Loucy (cell line): Measurements from ENCODE around the gene LYPD1.

Experiments used
- H2AFZ ChIP-seq: fragments of 200-600 bp; sonication (generic); 2 replicates; pipeline ENCODE4 v1.6.0; 2016; ENCODE audit warnings: antibody characterized with exemption, mild to moderate bottlenecking, low read length, moderate library complexity
- H3F3A ChIP-seq: fragments of 200-600 bp; 2 replicates; pipeline ENCODE4 v1.6.0; 2016; ENCODE audit warnings: antibody characterized with exemption, low read depth, mild to moderate bottlenecking
- H3K27me3 ChIP-seq: fragments of 200-600 bp; sonication (generic); 2 replicates; pipeline ENCODE4 v1.6.1; 2014; ENCODE audit warnings: low read length, mild to moderate bottlenecking; ENCODE audit not compliant: insufficient read depth, poor library complexity, severe bottlenecking
- H3K36me3 ChIP-seq: fragments of 200-600 bp; sonication (generic); 2 replicates; pipeline ENCODE4 v1.6.1; 2016; ENCODE audit warnings: low read length; ENCODE audit not compliant: insufficient read depth
- H3K4me1 ChIP-seq: fragments of 200-600 bp; sonication (generic); 2 replicates; pipeline ENCODE4 v1.5.1; 2014; ENCODE audit warnings: low read length, mild to moderate bottlenecking; ENCODE audit not compliant: insufficient read depth, poor library complexity, severe bottlenecking
- H3K4me2 ChIP-seq: fragments of 200-600 bp; sonication (generic); 2 replicates; pipeline ENCODE4 v1.6.0; 2014; ENCODE audit warnings: antibody characterized with exemption, low read length, low read depth, mild to moderate bottlenecking; ENCODE audit not compliant: poor library complexity, severe bottlenecking
- H3K4me3 ChIP-seq: fragments of 200-600 bp; sonication (generic); 2 replicates; pipeline ENCODE4 v1.5.1; 2014; ENCODE audit warnings: low read length, mild to moderate bottlenecking, mixed read lengths; ENCODE audit not compliant: poor library complexity, severe bottlenecking
- H3K79me2 ChIP-seq: fragments of 200-600 bp; sonication (generic); 2 replicates; pipeline ENCODE4 v1.6.1; 2014; ENCODE audit warnings: low read length; ENCODE audit not compliant: insufficient read depth
- H3K9ac ChIP-seq: fragments of 200-600 bp; sonication (generic); 2 replicates; pipeline ENCODE4 v1.6.0; 2014; ENCODE audit warnings: mild to moderate bottlenecking, low read depth, low read length, moderate library complexity; ENCODE audit not compliant: poor library complexity, severe bottlenecking
- H3K9me2 ChIP-seq: fragments of 200-600 bp; sonication (generic); replicated peaks from 2 replicates; pipeline ENCODE4 v1.6.1; 2016; ENCODE audit warnings: low read depth, low read length, mixed read lengths
- H3K9me3 ChIP-seq: fragments of 200-600 bp; sonication (generic); 2 replicates; pipeline ENCODE4 v1.6.1; 2014; ENCODE audit warnings: mild to moderate bottlenecking, antibody characterized with exemption, low read length, low read depth; ENCODE audit not compliant: insufficient read depth
- H4K20me1 ChIP-seq: fragments of 200-600 bp; sonication (generic); 2 replicates; pipeline ENCODE4 v1.6.0; 2014; ENCODE audit warnings: antibody characterized with exemption, low read length, mild to moderate bottlenecking; ENCODE audit not compliant: insufficient read depth, poor library complexity, severe bottlenecking
- CTCF ChIP-seq: fragments of 200-600 bp; sonication (generic); conservative IDR thresholded peaks from 2 replicates; pipeline ENCODE4 v1.5.1; 2014; ENCODE audit warnings: mild to moderate bottlenecking, antibody characterized with exemption, low read length
- EZH2phosphoT487 ChIP-seq: fragments of 200-600 bp; IDR thresholded peaks from 2 replicates; pipeline ENCODE4 v1.6.1; 2018; ENCODE audit warnings: antibody characterized with exemption, mild to moderate bottlenecking, moderate library complexity, borderline replicate concordance

The LYPD1 gene

GRCh38 chr2:132651115-132652045 lies 18.6 kb downstream of the LYPD1 start:
- Histone ChIP-seq H3K4me1 (no peaks in the 10 kb centered on the region), H3K9me2 (no peaks in the 10 kb centered on the region), H3K79me2 (no peaks in the 10 kb centered on the region), H2AFZ (no peak overlapping the region), H3K4me3 (no peak overlapping the region), H4K20me1 (no peaks in the 10 kb centered on the region), H3K27me3 (no peaks in the 10 kb centered on the region), H3K36me3 (no peaks in the 10 kb centered on the region), H3K9ac (no peak overlapping the region), H3K4me2 (no peak overlapping the region), H3K9me3 (no peaks in the 10 kb centered on the region), H3F3A (no peaks in the 10 kb centered on the region)
- peak; percentile 19; the same call in 1 of the 2 replicates for TF ChIP-seq CTCF
- no peak for TF ChIP-seq EZH2phosphoT487

GRCh38 chr2:132646540-132647108 lies 23.4 kb downstream of the LYPD1 start:
- Histone ChIP-seq H3K4me3 (no peak overlapping the region), H2AFZ (no peak overlapping the region), H3K9ac (no peak overlapping the region), H3F3A (no peaks in the 10 kb centered on the region), H3K9me2 (no peaks in the 10 kb centered on the region), H3K79me2 (no peaks in the 10 kb centered on the region), H4K20me1 (no peaks in the 10 kb centered on the region), H3K27me3 (no peaks in the 10 kb centered on the region), H3K4me2 (no peak overlapping the region), H3K9me3 (no peaks in the 10 kb centered on the region), H3K4me1 (no peaks in the 10 kb centered on the region), H3K36me3 (no peaks in the 10 kb centered on the region)
- no peak for TF ChIP-seq CTCF
- TF ChIP-seq EZH2phosphoT487, result no peak

- no peaks in the 10 kb centered on the region for H3F3A ChIP-seq
- no peak overlapping the region for H2AFZ ChIP-seq
- H3K36me3 ChIP-seq, result no peaks in the 10 kb centered on the region
- no peak overlapping the region for H3K9ac ChIP-seq
- TF ChIP-seq EZH2phosphoT487, result no peak
- no peaks in the 10 kb centered on the region for H3K4me1 ChIP-seq
- H3K9me2 ChIP-seq, result no peaks in the 10 kb centered on the region
- no peak overlapping the region for H3K4me2 ChIP-seq
- no peaks in the 10 kb centered on the region for H3K9me3 ChIP-seq
- no peaks in the 10 kb centered on the region for H3K27me3 ChIP-seq
- H3K4me3 ChIP-seq, result no peak overlapping the region
- no peaks in the 10 kb centered on the region for H3K79me2 ChIP-seq
- H4K20me1 ChIP-seq, result no peaks in the 10 kb centered on the region
Observed at GRCh38 chr2:132645722-132646539, 24.1 kb downstream of the LYPD1 start.
